HEK293 (cell line): ENCODE data around the gene OR13G1.

Source experiments
- CTCF ChIA-PET: fragments of 350-600 bp; formaldehyde crosslinking; extraction: SDS; loops from one replicate; lab custom pipeline; 2021; ENCODE audit warnings: antibody characterized with exemption; lab: Yijun Ruan, JAX
- POLR2A ChIA-PET: fragments of 300-600 bp; formaldehyde crosslinking; extraction: SDS; loops from one replicate; lab custom pipeline; 2020; ENCODE audit warnings: antibody characterized with exemption, inconsistent platforms; lab: Yijun Ruan, JAX
- H3K27ac ChIP-seq: fragments of 200-500 bp; sonication (Bioruptor generic); 2 replicates; pipeline ENCODE4 v1.5.1; 2014; ENCODE audit warnings: low read depth, low read length, control low read depth, inconsistent platforms; ENCODE audit errors: extremely low read depth
- H3K36me3 ChIP-seq, 2 experiments: fragments of 200-500 bp in 1 of 2; sonication (Bioruptor generic) in 1 of 2; 1 replicate in 1 of 2; 2 replicates in 1 of 2; pipeline ENCODE4 v1.5.1; 2014 to 2017; ENCODE audit warnings: inconsistent platforms in 2 of 2, low read length in 2 of 2; ENCODE audit not compliant: control insufficient read depth in 2 of 2, insufficient read depth in 1 of 2
- H3K4me1 ChIP-seq: fragments of 200-500 bp; sonication (Bioruptor generic); 2 replicates; pipeline ENCODE4 v1.5.1; 2014; ENCODE audit warnings: mild to moderate bottlenecking, low read length, inconsistent platforms; ENCODE audit not compliant: control insufficient read depth, insufficient read depth
- H3K4me3 ChIP-seq: 2 replicates; pipeline ENCODE4 v1.5.1; 2011; ENCODE audit warnings: low read depth, mild to moderate bottlenecking, control low read depth, low read length, moderate library complexity
- H3K9me3 ChIP-seq: fragments of 200-500 bp; sonication (Bioruptor generic); 2 replicates; pipeline ENCODE4 v1.5.1; 2014; ENCODE audit warnings: low read depth, low read length, inconsistent platforms; ENCODE audit not compliant: control insufficient read depth, insufficient read depth
- BCL6B ChIP-seq: fragments of 450-650 bp; formaldehyde crosslinking; IDR thresholded peaks from 2 replicates; pipeline ENCODE4 v1.5.1; 2017; ENCODE audit warnings: missing biosample characterization, missing genetic modification characterization
- HOXA7 ChIP-seq: sonication (generic); formaldehyde crosslinking; IDR thresholded peaks from 2 replicates; pipeline ENCODE4 v1.8.1; 2022; ENCODE audit warnings: missing genetic modification reagents, borderline replicate concordance
- HOXC10 ChIP-seq: sonication (generic); formaldehyde crosslinking; IDR thresholded peaks from 2 replicates; pipeline ENCODE4 v1.8.1; 2023; ENCODE audit warnings: mild to moderate bottlenecking, missing genetic modification reagents
- KLF1 ChIP-seq: fragments of 450-650 bp; formaldehyde crosslinking; IDR thresholded peaks from 2 replicates; pipeline ENCODE4 v1.5.1; 2016; ENCODE audit warnings: missing biosample characterization, missing genetic modification characterization
- KLF8 ChIP-seq: fragments of 450-650 bp; formaldehyde crosslinking; IDR thresholded peaks from 2 replicates; pipeline ENCODE4 v1.5.1; 2016; ENCODE audit warnings: missing biosample characterization, missing genetic modification characterization
- KLF9 ChIP-seq: fragments of 450-650 bp; formaldehyde crosslinking; IDR thresholded peaks from 2 replicates; pipeline ENCODE4 v1.5.1; 2016; ENCODE audit warnings: missing biosample characterization, missing genetic modification characterization, low read depth
- SCRT2 ChIP-seq: fragments of 450-650 bp; formaldehyde crosslinking; IDR thresholded peaks from 2 replicates; pipeline ENCODE4 v1.5.1; 2016; ENCODE audit warnings: missing biosample characterization, missing genetic modification characterization
- YY1 ChIP-seq: fragments of 450-650 bp; formaldehyde crosslinking; IDR thresholded peaks from 2 replicates; pipeline ENCODE4 v1.5.1; 2018; ENCODE audit warnings: missing biosample characterization, missing genetic modification characterization
- ZBTB11 ChIP-seq: fragments of 450-650 bp; formaldehyde crosslinking; conservative IDR thresholded peaks from 2 replicates; pipeline ENCODE4 v1.5.1; 2016; ENCODE audit warnings: low read depth, missing biosample characterization, missing genetic modification characterization
- ZBTB17 ChIP-seq: fragments of 450-650 bp; formaldehyde crosslinking; IDR thresholded peaks from 2 replicates; pipeline ENCODE4 v1.5.1; 2016; ENCODE audit warnings: missing biosample characterization, missing genetic modification characterization
- ZEB2 ChIP-seq: fragments of 450-650 bp; formaldehyde crosslinking; IDR thresholded peaks from 2 replicates; pipeline ENCODE4 v1.5.1; 2016; ENCODE audit warnings: missing biosample characterization, missing genetic modification characterization
- ZFP69B ChIP-seq: fragments of 450-650 bp; formaldehyde crosslinking; IDR thresholded peaks from 2 replicates; pipeline ENCODE4 v1.5.1; 2016; ENCODE audit warnings: missing biosample characterization, missing genetic modification characterization
- ZNF112 ChIP-seq: fragments of 450-650 bp; formaldehyde crosslinking; IDR thresholded peaks from 2 replicates; pipeline ENCODE4 v1.5.0; 2017; ENCODE audit warnings: missing biosample characterization, missing genetic modification characterization
- ZNF146 ChIP-seq: fragments of 450-650 bp; formaldehyde crosslinking; IDR thresholded peaks from 2 replicates; pipeline ENCODE4 v1.5.1; 2016; ENCODE audit warnings: missing biosample characterization, missing genetic modification characterization
- ZNF324 ChIP-seq: fragments of 450-650 bp; formaldehyde crosslinking; IDR thresholded peaks from 2 replicates; pipeline ENCODE4 v1.5.1; 2016; ENCODE audit warnings: missing biosample characterization, missing genetic modification characterization
- ZNF335 ChIP-seq: fragments of 450-650 bp; formaldehyde crosslinking; conservative IDR thresholded peaks from 2 replicates; pipeline ENCODE4 v1.5.1; 2016; ENCODE audit warnings: missing biosample characterization, missing genetic modification characterization
- ZNF350 ChIP-seq: fragments of 450-650 bp; formaldehyde crosslinking; IDR thresholded peaks from 2 replicates; pipeline ENCODE4 v1.5.0; 2017; ENCODE audit warnings: missing biosample characterization, mild to moderate bottlenecking, missing genetic modification characterization
- ZNF548 ChIP-seq: fragments of 450-650 bp; formaldehyde crosslinking; IDR thresholded peaks from 2 replicates; pipeline ENCODE4 v1.5.1; 2016; ENCODE audit warnings: missing biosample characterization, missing genetic modification characterization
- ZNF555 ChIP-seq: fragments of 450-650 bp; formaldehyde crosslinking; conservative IDR thresholded peaks from 2 replicates; pipeline ENCODE4 v1.5.1; 2017; ENCODE audit warnings: missing biosample characterization, mild to moderate bottlenecking, missing genetic modification characterization, inconsistent platforms
- ZNF580 ChIP-seq: fragments of 450-650 bp; formaldehyde crosslinking; IDR thresholded peaks from 2 replicates; pipeline ENCODE4 v1.5.1; 2016; ENCODE audit warnings: missing biosample characterization, missing genetic modification characterization
- ZNF585B ChIP-seq: fragments of 450-650 bp; formaldehyde crosslinking; IDR thresholded peaks from 2 replicates; pipeline ENCODE4 v1.5.1; 2016; ENCODE audit warnings: missing biosample characterization, missing genetic modification characterization
- ZNF660 ChIP-seq: fragments of 450-650 bp; IDR thresholded peaks from 2 replicates; pipeline ENCODE4 v1.5.1; 2018; ENCODE audit warnings: missing biosample characterization, mild to moderate bottlenecking, missing genetic modification characterization
- ZNF670 ChIP-seq: fragments of 450-650 bp; formaldehyde crosslinking; IDR thresholded peaks from 2 replicates; pipeline ENCODE4 v1.5.1; 2016; ENCODE audit warnings: missing biosample characterization, missing genetic modification characterization, low read depth
- ZNF677 ChIP-seq: fragments of 450-650 bp; IDR thresholded peaks from 2 replicates; pipeline ENCODE4 v1.5.0; 2018; ENCODE audit warnings: missing biosample characterization, mild to moderate bottlenecking, missing genetic modification characterization, moderate library complexity

The OR13G1 gene

DNA sequence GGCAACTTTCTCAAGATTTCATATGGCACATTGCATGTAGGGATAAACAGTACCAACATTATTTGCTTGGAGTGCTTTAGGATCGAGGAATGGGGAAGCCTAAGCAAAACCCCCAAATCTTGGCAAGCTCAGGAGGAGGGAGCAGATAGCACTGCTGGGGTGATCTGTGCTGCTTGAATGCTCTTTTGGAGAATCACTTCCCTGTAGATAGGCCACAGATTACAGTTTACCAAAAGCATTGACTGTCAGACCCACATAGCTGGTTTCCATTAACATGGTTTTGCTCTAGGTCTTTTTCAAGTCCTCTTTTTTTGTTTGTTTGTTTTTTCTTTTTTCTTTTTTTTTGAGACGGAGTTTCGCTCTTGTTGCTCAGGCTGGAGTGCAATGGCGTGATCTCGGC, 36.8 kb downstream of the OR13G1 start:
- H3K9me3 ChIP-seq, result no peaks in the 10 kb centered on the region
- CTCF ChIA-PET, result no interaction called here

DNA sequence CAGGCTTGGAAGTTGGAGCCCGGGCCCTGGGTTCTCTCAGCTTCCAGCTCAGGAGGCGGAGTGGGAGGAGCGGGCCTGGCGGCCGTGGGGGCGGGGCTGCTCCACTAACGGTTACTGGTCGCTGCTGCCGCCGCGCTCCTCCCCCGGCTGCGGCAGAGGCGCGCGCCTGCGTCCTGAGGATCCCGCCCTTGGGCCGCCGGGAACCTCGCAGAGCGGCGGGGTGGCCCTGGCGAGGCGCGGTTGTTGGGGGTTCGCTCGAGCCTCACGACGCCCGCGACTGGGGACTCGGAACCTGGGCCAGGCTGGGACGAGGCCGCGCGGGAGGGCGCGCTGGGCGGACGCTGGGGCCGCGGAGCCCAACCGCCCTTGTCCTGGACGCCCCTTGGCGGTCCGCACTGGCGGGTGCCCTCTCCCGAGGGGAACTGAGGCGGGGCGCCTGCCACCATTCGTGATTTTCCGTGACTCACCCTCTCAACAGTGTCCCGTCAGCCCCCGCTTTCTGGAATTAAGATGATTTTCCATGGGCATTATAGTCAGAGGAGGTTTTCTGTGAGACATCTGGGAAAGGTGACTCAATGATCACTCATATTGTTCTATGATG, 40.1 kb downstream of the OR13G1 start:
- CTCF ChIA-PET, result no interaction called here

More for the DNA sequence above, 36.8 kb downstream of the OR13G1 start:
- no peaks in the 10 kb centered on the region for H3K4me1 ChIP-seq
- H3K36me3 ChIP-seq, result no peaks in the 10 kb centered on the region
- POLR2A ChIA-PET, result no interaction called here
- H3K27ac ChIP-seq, result no peak overlapping the region
- no peak for TF ChIP-seq HOXA7
- TF ChIP-seq ZFP69B (tag by site-specific recombination), result no peak
- no peak for TF ChIP-seq ZNF335 (tag by site-specific recombination)
- TF ChIP-seq ZNF585B (tag by site-specific recombination), result no peak
- TF ChIP-seq ZNF350 (tag by site-specific recombination), result no peak
- no peak for TF ChIP-seq ZEB2 (tag by site-specific recombination)
- H3K4me3 ChIP-seq, result no peak overlapping the region

More for the DNA sequence above, 40.1 kb downstream of the OR13G1 start:
- POLR2A ChIA-PET, result no interaction called here
- H3K4me3 ChIP-seq, result no peak overlapping the region
- no peaks in the 10 kb centered on the region for H3K9me3 ChIP-seq
- TF ChIP-seq ZNF660 (tag by site-specific recombination) (no peak), ZNF548 (tag by site-specific recombination) (no peak), SCRT2 (tag by site-specific recombination) (no peak), BCL6B (tag by site-specific recombination) (no peak), KLF9 (tag by site-specific recombination) (no peak), KLF8 (tag by site-specific recombination) (no peak), ZNF670 (tag by site-specific recombination) (no peak), YY1 (tag by site-specific recombination) (no peak), ZNF146 (no peak), ZNF677 (no peak), ZBTB17 (tag by site-specific recombination) (no peak), ZNF112 (tag by site-specific recombination) (no peak), ZNF555 (no peak), ZNF324 (tag by site-specific recombination) (no peak), KLF1 (no peak), HOXC10 (CRISPR knock-in tag) (no peak), ZBTB11 (tag by site-specific recombination) (no peak), ZNF580 (tag by site-specific recombination) (no peak)
- H3K36me3 ChIP-seq, result no peaks in the 10 kb centered on the region
- H3K4me1 ChIP-seq, result no peaks in the 10 kb centered on the region
- no peak overlapping the region for H3K27ac ChIP-seq
